NB4 (cell line): ENCODE data around the gene METTL5.
A peak's percentile ranks its signal among the peaks of the same experiment; 100 is the strongest.
"Not testable (repeated sequence)": the region's sequence is repeated elsewhere in the genome, so short reads cannot be mapped to it uniquely, and the experiment has no call there.

ENCODE experiments used
- DNase-seq: peaks from one replicate; pipeline ENCODE4 v3.0.0; 2010; ENCODE audit warnings: low read depth
- H3K4me3 ChIP-seq: one replicate; pipeline ENCODE4 v1.5.1; 2011; ENCODE audit warnings: mild to moderate bottlenecking, low read depth, low read length, moderate library complexity
- MAX ChIP-seq: IDR thresholded peaks from 2 replicates; pipeline ENCODE4 v1.6.1; 2011; ENCODE audit warnings: low read depth, low read length
- MYC ChIP-seq: IDR thresholded peaks from 2 replicates; pipeline ENCODE4 v1.6.1; 2011; ENCODE audit warnings: low read depth, low read length
- POLR2A ChIP-seq: IDR thresholded peaks from 2 replicates; pipeline ENCODE4 v1.6.1; 2011; ENCODE audit warnings: mild to moderate bottlenecking; ENCODE audit not compliant: insufficient read length; ENCODE audit errors: extremely low read depth
- TF ChIP-seq, protein P1 (sequence below): IDR thresholded peaks from one replicate; pipeline ENCODE4 v1.5.1; 2012; ENCODE audit warnings: low read depth, low read length

The METTL5 gene

GRCh38 chr2:169822785-169823392, 1.8 kb downstream of the METTL5 start:
- peak overlapping the region; percentile 99 for H3K4me3 ChIP-seq
- no peak for DNase-seq
- TF ChIP-seq, protein P1, sequence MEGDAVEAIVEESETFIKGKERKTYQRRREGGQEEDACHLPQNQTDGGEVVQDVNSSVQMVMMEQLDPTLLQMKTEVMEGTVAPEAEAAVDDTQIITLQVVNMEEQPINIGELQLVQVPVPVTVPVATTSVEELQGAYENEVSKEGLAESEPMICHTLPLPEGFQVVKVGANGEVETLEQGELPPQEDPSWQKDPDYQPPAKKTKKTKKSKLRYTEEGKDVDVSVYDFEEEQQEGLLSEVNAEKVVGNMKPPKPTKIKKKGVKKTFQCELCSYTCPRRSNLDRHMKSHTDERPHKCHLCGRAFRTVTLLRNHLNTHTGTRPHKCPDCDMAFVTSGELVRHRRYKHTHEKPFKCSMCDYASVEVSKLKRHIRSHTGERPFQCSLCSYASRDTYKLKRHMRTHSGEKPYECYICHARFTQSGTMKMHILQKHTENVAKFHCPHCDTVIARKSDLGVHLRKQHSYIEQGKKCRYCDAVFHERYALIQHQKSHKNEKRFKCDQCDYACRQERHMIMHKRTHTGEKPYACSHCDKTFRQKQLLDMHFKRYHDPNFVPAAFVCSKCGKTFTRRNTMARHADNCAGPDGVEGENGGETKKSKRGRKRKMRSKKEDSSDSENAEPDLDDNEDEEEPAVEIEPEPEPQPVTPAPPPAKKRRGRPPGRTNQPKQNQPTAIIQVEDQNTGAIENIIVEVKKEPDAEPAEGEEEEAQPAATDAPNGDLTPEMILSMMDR, result no peak
- TF ChIP-seq POLR2A (no peak), MAX (no peak), MYC (no peak)

GRCh38 chr2:169822036-169822435, 2.7 kb downstream of the METTL5 start:
- peak overlapping the region; percentile 99 for H3K4me3 ChIP-seq
- TF ChIP-seq, protein P1, result no peak
- TF ChIP-seq MYC (no peak), POLR2A (no peak), MAX (no peak)
- no peak for DNase-seq

DNA sequence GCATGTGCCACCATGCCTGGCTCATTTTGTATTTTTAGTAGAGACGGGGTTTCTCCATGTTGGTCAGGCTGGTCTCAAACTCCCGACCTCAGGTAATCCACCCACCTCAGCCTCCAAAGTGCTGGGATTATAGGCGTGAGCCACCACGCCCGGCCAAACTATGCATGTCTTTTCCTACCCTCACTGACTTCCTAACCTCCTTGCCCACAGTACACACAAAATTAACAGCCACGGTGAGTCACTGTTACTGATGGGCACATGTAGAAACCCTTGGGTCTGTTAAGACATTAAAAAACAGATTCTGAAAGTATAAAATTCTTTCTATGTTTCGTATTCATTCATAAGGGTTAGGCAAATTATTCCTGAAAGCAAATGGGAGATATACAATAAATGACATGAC, 4.6 kb downstream of the METTL5 start:
- not testable (repeated sequence) for H3K4me3 ChIP-seq
- peak; percentile 44 for DNase-seq

DNA sequence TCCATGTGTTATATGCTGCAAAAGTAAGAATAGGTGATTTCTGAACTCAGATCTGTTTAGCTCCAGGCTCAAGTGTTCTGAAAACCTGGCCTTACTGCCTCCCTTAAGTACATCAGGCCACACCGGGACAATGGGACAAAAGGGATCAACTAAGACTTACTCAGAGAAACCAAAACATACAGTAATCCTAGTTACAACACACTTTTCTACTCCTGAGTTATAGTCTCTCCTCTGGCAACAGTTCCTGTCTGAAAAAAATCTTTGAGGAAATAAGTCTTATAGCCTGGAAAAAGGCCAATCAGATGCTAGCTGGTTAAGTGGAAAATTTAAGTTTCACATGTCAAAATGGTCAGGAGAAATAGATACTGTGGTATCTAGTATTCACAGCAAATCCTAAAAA, 5.6 kb downstream of the METTL5 start:
- H3K4me3 ChIP-seq, result no peak overlapping the region
- TF ChIP-seq MAX (no peak), POLR2A (no peak), MYC (no peak)
- TF ChIP-seq, protein P1, result no peak
- no peak for DNase-seq

GRCh38 chr2:169818241-169818640, 6.5 kb downstream of the METTL5 start:
- H3K4me3 ChIP-seq, result no peak overlapping the region

GRCh38 chr2:169817369-169817768, 7.3 kb downstream of the METTL5 start:
- not testable (repeated sequence) for H3K4me3 ChIP-seq, DNase-seq

More at GRCh38 chr2:169818241-169818640, 6.5 kb downstream of the METTL5 start:
- no peak for DNase-seq
- no peak for TF ChIP-seq POLR2A
- TF ChIP-seq MYC, result no peak
- no peak for TF ChIP-seq MAX
- TF ChIP-seq, protein P1, result no peak

DNA sequence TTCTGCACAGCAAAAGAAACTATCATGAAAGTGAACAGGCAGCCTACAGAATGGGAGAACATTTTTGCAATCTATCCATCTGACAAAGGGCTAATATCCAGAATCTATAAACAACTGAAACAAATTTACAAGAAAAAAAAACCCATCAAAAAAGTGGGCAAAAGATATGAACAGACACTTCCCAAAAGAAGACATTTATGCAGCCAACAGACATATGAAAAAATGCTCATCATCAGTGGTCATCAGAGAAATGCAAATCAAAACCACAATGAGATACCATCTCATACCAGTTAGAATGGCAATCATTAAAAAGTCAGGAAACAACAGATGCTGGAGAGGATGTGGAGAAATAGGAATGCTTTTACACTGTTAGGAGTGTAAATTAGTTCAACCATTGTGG, 7.7 kb downstream of the METTL5 start:
- H3K4me3 ChIP-seq, DNase-seq: not testable (repeated sequence)

GRCh38 chr2:169815849-169816248, 8.9 kb downstream of the METTL5 start:
- TF ChIP-seq, protein P1, result no peak
- no peak for TF ChIP-seq POLR2A
- TF ChIP-seq MAX, result no peak
- no peak for TF ChIP-seq MYC
- DNase-seq, result peak; percentile 22
- no peak overlapping the region for H3K4me3 ChIP-seq
